GM12865 (cell line): Measurements from ENCODE around the gene HERPUD2.

Experiments
- DNase-seq: peaks from one replicate; pipeline ENCODE4 v3.0.0; 2010; ENCODE audit warnings: low read depth
- H3K4me3 ChIP-seq: 2 replicates; pipeline ENCODE4 v1.5.1; 2011; ENCODE audit warnings: mild to moderate bottlenecking, low read depth, low read length, control low read depth
- CTCF ChIP-seq: IDR thresholded peaks from 2 replicates; pipeline ENCODE4 v1.5.1; 2011; ENCODE audit warnings: low read length, control low read depth, low read depth, inconsistent platforms; ENCODE audit not compliant: insufficient read depth; ENCODE audit errors: missing control alignments

The HERPUD2 gene

GRCh38 chr7:35716038-35716803, 21.3 kb upstream of the HERPUD2 start:
- TF ChIP-seq CTCF, result no peak
- no peak overlapping the region for H3K4me3 ChIP-seq
- no peak for DNase-seq

GRCh38 chr7:35714862-35715261, 19.9 kb upstream of the HERPUD2 start:
- DNase-seq, result peak; percentile 51
- TF ChIP-seq CTCF, result no peak
- no peak overlapping the region for H3K4me3 ChIP-seq

DNA sequence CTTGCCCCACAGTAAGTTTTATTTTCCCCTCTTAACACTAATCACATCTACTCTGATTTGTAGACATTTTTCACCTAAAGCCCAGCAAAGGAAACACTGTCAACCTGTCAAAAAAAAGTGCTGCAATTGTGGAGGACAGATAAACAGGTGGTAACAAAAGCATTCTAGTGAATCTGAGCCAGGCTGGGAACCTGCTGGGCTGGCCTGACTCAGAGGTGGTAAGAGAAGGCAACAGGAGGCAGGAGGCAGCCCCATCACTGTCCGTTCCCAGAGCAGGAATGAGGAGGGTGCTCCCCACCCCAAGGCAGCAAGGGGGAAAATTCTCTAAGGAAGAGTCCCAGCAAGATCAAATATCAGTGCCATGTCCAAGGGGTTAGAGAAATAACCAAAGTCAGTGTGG, 19.5 kb upstream of the HERPUD2 start:
- no peak for TF ChIP-seq CTCF
- no peak overlapping the region for H3K4me3 ChIP-seq
- no peak for DNase-seq

- TF ChIP-seq CTCF, result no peak
- H3K4me3 ChIP-seq, result no peak overlapping the region
- no peak for DNase-seq
Observed at GRCh38 chr7:35712563-35713226, 17.8 kb upstream of the HERPUD2 start.

GRCh38 chr7:35707422-35707821, 12.5 kb upstream of the HERPUD2 start:
- TF ChIP-seq CTCF, result no peak

GRCh38 chr7:35705932-35706461, 11.1 kb upstream of the HERPUD2 start:
- DNase-seq, result no peak
- H3K4me3 ChIP-seq, result no peak overlapping the region
- TF ChIP-seq CTCF, result no peak

More at GRCh38 chr7:35707422-35707821, 12.5 kb upstream of the HERPUD2 start:
- no peak for DNase-seq
- H3K4me3 ChIP-seq, result no peak overlapping the region

- H3K4me3 ChIP-seq, result no peak overlapping the region
- no peak for TF ChIP-seq CTCF
- DNase-seq, result no peak
Observed at GRCh38 chr7:35704261-35704660, 9.3 kb upstream of the HERPUD2 start.
